SW480 (cell line): Measurements from ENCODE around the gene POLA2.

Experiments used
- DNase-seq: peaks from one replicate; pipeline ENCODE4 v3.0.0-alpha.2; 2016; ENCODE audit warnings: low spot score

POLA2 gene

DNA sequence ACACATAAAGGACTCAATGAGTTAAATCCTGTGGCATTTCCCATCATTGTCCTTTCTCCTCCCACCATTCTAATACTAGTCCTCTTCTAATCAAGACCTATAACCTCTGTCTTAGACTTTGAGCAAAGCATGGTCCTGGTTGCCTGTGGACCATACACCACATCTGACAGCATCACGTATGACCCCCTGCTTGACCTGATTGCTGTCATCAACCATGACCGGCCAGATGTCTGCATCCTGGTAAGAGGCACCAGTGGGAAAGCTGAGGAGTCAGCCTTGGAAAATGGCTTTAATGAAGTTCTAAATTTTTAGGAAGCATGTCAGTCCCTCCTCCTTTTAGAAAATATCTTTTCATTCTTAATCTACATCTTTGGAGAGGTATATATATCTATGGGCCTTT lies 25.8 kb downstream of the POLA2 start:
- DNase-seq, result no peak

DNA sequence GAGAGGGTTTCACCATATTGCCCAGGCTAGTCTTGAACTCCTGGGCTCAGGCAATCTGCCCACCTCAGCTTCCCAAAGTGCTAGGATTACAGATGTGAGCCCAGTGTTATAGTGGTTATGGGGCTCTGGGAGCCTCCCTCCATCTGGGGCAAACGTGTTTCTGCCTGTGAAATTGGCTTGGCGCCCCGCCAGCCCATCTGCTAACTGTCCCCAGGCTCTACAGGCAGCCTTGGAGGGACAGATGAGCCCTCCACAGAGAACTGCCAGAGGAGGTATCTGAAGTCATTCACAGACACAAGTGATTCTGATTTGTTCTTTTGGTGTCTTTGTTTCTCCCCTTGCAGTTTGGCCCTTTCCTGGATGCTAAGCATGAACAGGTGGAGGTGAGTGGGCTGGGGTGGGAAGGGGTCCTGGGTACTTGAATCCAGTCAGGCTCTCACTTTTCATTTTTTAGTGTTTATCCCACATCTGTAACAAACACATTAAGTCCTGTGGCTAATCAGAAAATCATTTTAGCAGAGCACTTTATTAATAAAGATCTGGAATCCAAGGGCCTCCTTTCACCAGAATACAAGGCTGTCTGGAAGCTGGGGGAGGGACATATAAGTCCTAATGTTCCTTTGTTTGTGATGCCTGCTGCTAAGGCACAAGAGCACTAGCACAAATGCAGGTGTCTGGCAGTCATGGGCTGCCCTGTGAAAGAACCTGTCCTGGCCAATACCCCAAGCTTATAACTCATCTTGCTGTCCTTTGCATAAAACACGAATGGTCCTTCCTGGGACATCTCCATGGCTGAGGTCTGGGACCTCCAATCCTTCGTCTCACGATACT lies 27.2 kb downstream of the POLA2 start:
- DNase-seq, result no peak

DNA sequence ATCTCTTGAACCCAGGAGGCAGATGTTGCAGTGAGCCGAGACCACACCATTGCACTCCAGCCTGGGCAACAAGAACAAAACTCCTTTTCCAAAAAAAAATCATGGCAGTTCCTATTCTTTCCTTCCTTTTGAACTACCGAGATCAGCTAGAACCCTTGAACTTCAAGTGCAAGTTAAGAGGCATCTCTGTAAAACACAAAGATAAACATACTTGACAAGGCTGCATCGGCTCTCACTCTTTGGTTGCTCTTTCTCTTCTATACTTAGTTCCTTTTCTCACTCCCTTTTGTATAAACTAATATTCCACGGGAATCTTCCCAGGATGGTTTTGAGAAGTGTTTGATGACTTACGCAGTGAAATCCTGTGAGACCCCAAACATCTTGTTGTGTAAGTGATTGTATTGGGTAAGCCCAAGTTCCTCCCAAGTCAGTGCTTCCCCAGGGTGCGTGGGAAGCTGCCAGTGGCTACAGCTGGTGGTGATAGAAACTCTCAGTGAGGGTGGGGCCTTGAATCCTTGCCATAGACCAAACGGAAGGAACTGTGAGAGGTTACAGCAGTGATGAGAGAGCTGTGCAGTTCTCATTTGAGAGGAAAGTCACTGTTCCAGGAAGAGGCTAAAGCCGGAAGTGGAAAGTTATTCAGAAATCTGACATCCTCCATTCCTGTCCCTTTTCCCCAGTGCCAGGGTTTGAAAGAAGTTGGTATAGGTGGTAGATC lies 28.8 kb downstream of the POLA2 start:
- DNase-seq, result no peak

DNA sequence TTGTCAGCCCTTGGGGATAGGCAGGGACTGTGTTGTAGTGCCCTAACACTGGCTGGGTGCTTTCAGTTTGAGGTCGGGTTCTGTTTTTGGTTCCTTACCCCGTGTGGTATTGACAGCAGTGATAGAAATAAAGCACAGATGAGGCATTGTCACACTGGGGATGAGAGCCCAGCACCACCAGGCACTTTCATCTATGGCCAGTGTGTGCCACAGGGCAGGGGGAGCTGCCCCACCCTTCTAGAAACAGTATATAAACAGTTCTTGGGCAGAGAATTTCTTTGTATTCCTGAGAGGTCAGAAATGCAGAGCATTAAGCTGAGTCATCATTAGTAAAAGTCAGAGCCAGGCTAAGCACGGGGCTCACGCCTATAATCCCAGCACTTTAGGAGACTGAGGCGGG lies 29.9 kb downstream of the POLA2 start:
- DNase-seq, result no peak

DNA sequence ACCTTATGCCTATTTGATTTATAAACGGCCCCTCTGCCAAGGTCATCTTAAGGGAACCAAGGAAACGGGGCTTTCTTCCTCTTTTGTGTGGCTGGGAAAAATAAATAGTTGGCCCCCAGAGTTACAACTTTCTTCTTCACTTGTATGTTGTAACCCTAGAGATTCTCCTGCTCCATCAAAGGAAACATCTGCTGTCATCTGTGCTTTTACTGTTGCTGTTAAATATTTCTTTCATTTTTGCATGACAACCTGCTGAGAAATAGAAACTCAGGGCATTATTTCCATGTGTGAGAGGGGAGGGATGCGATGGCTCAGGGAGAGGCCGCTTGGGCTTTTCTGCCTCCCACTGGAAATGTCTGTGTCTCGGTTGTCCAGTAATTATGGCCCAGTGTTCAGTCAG lies 31.1 kb downstream of the POLA2 start:
- no peak for DNase-seq

DNA sequence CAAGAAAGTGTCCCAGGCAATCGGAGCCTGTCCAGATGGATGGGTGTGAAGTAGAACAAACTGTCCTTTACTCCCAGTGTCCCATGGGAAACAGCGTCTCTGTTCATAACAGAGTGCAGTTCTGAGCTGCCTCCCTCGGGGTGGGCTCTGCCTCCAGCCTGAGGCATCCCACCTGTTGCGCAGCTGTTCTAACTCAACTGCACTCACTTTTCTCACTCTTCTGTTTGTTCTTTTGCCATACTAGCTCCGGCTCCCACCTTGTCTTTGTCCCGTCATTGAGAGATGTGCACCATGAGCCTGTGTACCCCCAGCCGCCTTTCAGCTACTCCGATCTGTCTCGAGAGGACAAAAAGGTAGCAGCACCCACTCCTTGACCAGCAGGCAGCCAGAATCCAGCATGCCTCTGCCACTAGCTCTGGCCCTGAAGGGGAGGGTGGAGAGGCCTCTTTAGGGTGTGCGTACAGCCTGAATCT lies 32.2 kb downstream of the POLA2 start:
- DNase-seq, result no peak

DNA sequence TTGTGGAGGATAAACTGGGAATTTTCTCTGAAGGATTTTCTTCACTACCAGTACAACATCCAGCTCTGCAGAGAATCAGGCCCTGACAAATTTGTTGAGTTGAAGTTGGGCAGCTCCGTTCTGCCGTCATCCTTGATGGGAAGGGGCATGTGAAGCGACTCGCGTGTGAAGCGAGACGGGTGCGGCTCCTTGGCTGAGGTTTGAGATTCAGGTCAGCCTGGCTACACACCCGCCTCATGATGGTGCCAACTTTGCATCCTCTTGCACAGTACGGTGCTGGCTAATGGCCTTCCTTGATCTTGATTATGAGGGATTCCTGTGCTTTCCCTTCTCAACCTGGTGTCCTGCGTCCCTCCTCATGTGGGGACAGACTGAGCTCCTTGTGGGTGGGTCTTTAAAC lies 33.2 kb downstream of the POLA2 start:
- no peak for DNase-seq

DNA sequence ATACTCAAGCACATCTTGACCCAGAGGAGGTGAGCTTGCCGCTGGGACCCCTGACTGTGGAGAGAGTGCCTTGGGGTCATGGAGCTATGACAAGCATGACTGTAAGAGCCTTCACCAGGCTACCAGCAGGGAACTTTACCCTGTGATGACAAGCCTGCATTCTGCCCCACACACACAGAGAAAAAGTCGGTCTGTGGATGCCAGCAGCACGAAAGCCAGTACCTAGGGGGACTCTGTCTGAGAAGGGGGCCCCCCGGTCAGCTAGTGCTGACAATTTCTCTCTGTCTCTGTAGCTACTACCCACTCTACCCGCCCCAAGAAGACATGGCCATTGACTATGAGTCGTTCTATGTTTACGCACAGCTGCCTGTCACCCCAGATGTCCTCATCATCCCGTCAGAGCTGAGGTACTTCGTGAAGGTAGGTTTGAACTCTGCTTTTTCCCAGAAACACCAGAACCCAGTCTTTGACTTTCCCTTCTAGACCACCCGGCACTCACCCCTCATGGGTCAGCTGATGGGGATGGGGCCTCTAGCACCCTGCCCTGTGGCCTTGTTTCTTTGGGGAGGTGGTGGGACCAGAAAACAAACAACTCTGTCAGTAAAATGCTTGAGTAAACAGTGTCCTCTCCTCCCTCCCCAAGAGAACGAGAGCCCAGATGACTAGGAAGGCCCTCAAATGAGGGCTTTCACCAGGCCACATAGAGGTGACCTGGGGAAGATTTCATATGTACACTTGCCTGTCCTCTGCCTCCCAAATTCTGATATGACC lies 34.0 kb downstream of the POLA2 start:
- no peak for DNase-seq

DNA sequence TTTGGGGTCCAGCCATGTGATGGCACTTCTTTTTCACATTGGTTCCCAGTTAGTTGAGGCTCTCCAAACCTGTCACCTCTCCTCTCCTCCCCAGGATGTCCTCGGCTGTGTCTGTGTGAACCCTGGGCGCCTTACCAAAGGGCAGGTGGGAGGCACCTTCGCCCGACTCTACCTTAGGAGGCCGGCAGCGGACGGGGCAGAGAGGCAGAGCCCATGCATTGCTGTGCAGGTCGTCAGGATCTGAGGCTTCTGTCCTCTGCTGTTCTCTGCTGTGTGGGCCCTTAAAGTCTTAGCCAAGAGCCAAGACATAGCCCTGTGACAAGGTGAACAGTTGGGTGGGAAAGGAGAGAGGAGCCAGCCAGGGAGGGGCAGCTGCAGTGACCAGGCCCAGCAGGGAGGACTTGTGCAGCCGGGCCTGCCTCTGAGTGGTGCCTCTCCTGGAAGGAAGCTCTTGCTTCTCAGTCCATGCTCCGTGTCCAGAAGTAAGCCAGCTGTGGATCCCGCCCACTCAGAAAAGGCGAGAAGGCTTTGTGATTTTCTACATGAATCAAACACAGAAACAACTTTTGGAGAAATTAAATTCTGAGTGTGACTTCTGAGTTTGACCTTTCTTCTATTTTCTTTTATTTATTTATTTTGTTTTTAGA lies 35.4 kb downstream of the POLA2 start:
- DNase-seq, result no peak

DNA sequence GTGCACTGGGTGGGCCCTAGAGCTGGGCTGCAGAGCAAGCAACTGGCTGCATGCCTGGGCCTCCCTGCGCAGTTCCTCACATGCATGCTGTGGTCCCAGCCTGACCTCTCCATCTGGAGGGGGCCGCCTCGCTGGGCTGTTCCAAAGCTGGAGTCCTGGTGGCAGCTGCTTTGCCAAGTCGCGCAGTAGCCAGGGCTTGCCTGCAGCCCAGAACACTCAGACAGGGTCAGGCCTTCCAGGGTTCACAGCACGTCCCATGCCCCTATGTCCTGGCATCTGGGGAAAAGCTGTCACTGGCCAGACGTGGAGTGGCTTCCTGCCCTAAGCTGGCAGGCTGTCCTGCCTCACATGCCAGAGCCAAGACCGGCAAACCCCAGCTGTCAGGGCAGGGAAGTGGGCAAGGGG lies 36.4 kb downstream of the POLA2 start:
- DNase-seq, result no peak

DNA sequence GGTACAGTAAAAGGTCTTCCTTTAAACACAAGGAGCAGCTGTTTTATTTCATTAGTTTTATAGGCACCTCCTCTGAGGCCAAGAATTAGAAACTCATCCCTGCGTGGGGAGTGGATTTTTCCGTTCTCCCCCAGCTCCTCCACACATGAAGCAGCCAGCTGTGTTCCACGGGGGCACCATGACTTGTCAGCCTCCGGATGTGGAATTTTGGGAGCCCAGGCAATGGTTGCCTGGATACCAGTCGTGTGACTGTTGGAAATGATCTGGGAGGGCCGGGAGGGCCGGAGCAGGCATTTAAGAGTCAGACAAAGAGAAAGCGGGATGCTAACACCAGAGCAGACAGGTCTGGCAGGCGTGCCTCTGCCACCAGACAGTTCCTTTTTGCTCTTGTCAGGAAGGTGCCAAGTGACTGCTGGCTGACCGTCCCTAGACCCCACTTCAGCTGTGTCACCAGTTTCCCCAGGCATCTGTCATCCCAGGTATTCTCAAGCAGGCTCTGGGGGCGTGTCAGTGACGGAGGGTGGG lies 37.0 kb downstream of the POLA2 start:
- no peak for DNase-seq

DNA sequence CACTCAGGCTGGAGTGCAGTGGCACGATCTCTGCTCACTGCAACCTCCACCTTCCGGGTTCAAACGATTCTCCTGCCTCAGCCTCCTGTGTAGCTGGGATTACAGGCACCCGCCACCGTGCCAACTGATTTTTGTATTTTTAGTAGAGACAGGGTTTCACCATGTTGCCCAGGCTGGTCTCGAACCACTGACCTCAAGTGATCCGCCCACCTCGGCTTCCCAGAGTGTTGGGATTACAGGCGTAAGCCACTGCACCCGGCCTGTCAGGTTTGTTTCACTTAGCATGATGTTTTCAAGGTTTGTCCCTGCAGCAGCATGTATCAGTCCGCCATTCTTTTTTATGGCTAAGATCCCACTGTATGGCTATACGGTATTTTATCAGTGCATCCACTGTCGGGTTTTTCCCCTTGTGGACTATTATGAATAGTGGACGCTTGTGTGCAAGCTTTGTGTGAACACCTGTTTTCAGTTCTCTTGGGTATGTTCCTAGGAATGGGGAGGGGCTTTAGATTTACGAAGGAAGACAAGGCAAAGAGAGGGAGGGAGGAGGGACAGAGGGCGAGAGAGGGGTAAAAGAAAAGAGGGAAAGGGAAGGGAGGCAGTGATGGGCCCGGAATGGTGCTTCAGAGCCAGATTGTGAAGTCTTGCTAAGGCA lies 39.0 kb downstream of the POLA2 start:
- DNase-seq, result no peak

DNA sequence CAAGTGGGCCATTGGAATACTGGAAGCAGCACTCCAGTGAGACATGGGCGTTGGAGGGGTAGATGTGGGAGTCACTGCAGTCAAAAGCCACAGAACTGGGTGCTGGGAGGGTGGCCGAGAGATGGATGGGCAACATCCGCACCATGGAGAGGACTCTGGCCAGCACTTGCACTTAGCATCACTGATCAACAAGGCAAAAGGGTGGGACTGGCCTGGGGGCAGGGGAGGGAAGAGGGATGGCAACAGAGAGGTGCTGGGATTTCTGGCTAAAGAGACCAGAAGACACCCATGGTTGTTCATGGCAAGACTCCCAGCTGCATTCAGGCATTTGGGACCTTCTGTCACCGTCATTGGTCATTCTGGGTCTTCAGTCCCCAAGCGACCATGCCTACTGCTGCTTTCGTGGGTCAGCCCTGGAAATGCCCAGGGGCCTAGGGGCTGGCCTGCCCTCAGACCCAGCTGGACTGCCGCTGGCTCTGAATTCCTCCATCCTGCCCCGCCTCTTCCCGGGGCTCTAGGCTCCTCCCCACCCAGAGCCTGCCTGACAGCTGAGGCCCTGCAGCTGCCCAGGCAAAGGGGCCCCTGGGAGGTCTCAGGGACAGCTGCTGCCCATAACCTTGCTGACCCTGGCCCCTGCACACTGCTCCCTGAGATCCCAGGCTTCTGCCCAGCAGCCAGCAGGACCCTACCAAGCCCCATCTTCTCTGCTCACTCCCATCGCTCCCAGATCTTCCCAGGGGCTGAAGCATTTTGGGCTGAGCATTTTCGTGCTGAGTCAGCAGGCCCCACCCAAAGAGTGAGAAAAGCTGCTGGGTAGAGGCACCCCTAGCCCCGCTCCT lies 39.9 kb downstream of the POLA2 start:
- no peak for DNase-seq

DNA sequence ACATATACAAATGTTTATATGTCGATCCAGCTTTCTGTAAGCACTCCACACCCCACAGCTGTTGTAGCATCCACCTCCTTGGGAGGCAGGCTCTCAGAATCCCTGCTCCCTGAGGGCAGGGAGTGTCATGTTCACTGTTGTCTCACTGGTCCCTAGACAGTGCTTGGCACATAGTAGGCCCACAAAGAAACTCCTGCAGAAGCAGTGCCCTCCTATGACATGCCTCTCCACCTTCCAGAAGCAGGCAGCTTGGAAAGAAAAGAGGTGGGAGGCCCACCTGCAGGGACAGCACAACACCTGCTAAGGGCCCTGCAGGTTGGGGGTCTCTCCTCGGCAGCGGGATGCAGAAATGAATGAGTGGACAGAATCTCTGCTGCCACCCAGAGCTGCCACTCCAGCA lies 41.8 kb downstream of the POLA2 start:
- DNase-seq, result no peak

DNA sequence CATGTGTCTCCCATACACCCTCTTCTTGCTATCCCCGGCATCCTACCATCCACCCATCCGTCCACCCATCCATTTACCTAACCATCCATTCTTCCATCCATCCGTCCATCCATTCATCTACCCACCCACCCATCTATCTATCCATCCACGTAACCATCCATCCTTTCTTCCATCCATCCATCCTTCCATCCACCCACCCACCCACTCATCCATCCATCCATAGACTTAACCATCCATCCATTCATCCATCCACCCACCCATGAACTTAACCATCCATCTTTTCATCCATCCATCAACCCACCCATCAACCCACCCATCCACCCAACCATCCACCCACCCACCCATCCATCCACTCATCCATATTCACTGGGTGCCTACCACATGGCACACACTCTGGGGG lies 42.3 kb downstream of the POLA2 start:
- no peak for DNase-seq

DNA sequence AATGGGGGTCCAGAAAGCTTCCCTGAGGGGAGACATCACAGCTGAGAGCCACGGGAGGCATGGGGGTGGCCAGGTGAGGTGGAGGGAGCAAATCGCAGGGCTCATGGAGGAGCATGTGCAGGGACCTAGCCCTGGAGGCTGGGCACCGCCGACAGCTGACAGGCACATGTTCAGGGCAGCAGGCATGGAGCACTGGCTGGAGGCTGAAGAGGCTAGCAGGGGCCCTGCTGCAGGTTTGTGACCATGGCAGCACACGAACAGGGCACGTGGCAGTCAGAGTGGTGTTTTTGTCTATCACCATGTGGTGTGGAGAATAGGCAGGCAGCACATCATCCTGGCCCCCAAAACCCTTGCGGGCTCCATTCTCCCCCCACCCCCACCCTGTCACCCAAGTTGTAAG lies 42.9 kb downstream of the POLA2 start:
- no peak for DNase-seq

DNA sequence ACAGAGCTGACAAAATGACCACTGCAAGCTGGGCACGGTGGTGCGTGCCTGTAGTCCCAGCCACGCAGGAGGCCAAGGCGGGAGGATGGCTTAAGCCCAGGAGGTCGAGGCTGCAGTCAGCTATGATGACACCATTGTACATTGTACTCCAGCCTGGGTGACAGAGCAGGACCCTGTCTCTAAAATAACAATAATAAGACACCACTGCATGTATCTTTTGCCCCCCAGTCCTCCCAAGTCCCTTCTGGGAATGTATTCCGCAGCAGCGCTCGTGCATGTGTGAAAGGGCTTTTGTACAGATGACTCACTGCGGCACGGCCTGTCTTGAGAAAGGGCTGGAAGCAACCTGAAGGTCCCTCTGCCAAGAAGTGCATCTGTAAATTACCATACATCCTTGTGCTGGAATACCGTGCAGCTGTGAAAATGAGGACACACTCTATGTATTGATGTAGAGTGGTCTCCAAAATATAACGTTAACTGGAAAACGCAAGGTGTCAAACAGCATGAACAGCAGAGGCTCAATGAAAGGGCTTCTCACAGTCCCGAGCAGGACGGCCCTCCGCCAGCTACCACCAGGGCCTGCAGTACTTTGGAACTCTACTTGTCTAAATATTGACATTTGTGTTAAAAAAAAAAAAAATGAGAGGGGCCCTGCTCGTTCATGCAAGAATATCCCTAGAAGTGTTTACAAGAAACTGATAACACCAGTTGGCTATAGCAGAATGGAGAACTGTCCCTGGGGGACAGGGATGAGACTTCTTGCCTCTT lies 43.9 kb downstream of the POLA2 start:
- no peak for DNase-seq

DNA sequence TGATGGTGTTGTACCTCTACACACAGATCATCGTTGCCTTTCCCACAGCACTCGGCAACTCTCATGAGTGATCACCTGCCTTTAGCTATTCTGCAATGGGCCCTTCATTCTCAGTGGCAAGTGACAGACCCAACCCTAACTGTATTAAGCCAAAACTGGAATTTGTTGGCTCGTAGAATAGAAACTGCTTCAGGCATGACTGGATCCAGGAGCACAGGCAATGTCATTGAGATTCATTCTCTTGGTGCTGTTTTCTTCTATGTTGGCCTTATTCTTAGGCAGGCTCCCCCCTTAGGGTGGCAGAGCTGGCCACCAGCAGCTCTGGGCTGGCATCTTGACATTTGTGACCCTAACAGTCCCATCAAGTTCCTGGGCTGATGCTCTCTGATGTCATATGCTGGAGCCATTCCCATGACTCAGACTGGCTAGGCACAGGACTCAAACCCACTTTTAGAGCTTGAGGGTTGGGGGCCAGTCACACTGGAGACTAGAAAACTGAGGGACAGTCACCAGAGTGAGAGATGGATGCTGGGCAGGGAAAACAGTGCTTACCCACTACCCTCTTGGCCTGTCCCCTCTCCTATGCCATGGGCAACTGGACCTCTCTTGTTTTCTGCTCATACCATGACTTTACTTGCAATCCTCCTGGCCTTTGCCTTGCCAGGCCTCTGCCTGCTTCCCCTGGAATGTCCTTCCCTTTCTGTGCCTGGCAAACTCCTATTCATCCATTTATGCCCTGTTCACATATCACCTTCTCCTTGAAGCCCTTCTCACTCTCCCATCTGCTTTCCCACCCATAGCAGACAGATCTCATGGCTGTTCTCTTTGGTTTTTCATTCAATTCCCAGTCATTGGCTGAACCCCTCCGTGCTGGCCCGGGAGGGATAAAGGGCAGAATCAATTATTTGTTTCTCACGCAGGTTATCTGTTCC lies 45.8 kb downstream of the POLA2 start:
- DNase-seq, result no peak
